CD14-positive monocyte (primary cell): Measurements from ENCODE around the gene OSBPL1A. TPM values are rescaled to one million over a fixed set of nuclear protein-coding genes. Genes with fewer than 3 reads are reported as not detected.
A peak's percentile ranks its signal among the peaks of the same experiment; 100 is the strongest.

Experiments used
- DNase-seq, 3 donors: peaks; one replicate each; pipeline ENCODE4 v3.0.0-alpha.2; 2011 to 2022
- H2AFZ ChIP-seq: 2 replicates; pipeline ENCODE4 v1.6.0; 2012; ENCODE audit warnings: mild to moderate bottlenecking, low read depth, low read length, inconsistent platforms; ENCODE audit not compliant: insufficient read depth, poor library complexity, severe bottlenecking
- H3K27ac ChIP-seq, 2 donors: 1 replicate in 1 of 2; 2 replicates in 1 of 2; pipeline ENCODE4 v1.5.1; 2012 to 2013; ENCODE audit warnings: low read length in 2 of 2, control low read depth in 1 of 2, inconsistent platforms in 1 of 2, low read depth in 1 of 2, mild to moderate bottlenecking in 1 of 2
- H3K27me3 ChIP-seq, 2 donors: one replicate each; pipeline versions ENCODE4 v1.6.0 to v1.6.1; 2011 to 2013; ENCODE audit warnings: low read length in 2 of 2; ENCODE audit not compliant: control insufficient read depth in 2 of 2, insufficient read depth in 2 of 2
- H3K36me3 ChIP-seq, 2 donors: replicated peaks in 1 of 2; 1 replicate in 1 of 2; 2 replicates in 1 of 2; pipeline versions ENCODE4 v1.5.1 to v1.6.1; 2012 to 2013; ENCODE audit warnings: low read length in 2 of 2, control low read depth in 1 of 2, inconsistent platforms in 1 of 2, mild to moderate bottlenecking in 1 of 2; ENCODE audit not compliant: insufficient read depth in 2 of 2, control insufficient read depth in 1 of 2
- H3K4me1 ChIP-seq, 2 donors: 1 replicate in 1 of 2; 2 replicates in 1 of 2; pipeline versions ENCODE4 v1.5.1 to v1.6.1; 2012 to 2013; ENCODE audit warnings: low read length in 2 of 2, control low read depth in 1 of 2, inconsistent platforms in 1 of 2, mild to moderate bottlenecking in 1 of 2, moderate library complexity in 1 of 2; ENCODE audit not compliant: insufficient read depth in 2 of 2, control insufficient read depth in 1 of 2
- H3K4me2 ChIP-seq: replicated peaks from 2 replicates; pipeline ENCODE3; 2012; ENCODE audit warnings: low read length, moderate library complexity, mild to moderate bottlenecking; ENCODE audit not compliant: poor library complexity, severe bottlenecking; ENCODE audit errors: extremely low read depth
- H3K4me3 ChIP-seq, 3 experiments: fragments of 200-600 bp in 1 of 3; sonication (generic) in 1 of 3; replicated peaks in 1 of 3; 1 replicate in 2 of 3; 2 replicates in 1 of 3; pipeline ENCODE4 v1.5.1; 2011 to 2013; ENCODE audit warnings: low read length in 3 of 3, mild to moderate bottlenecking in 3 of 3, control low read depth in 2 of 3, low read depth in 2 of 3, inconsistent platforms in 1 of 3, moderate library complexity in 1 of 3
- H3K79me2 ChIP-seq: 2 replicates; pipeline ENCODE4 v1.6.0; 2012; ENCODE audit warnings: mild to moderate bottlenecking, control low read depth, inconsistent platforms, low read length, moderate library complexity; ENCODE audit not compliant: insufficient read depth
- H3K9ac ChIP-seq: 2 replicates; pipeline ENCODE4 v1.6.0; 2017; ENCODE audit warnings: low read length, mild to moderate bottlenecking; ENCODE audit not compliant: insufficient read depth, poor library complexity, severe bottlenecking
- H3K9me3 ChIP-seq, 2 donors: replicated peaks in 1 of 2; 1 replicate in 1 of 2; 2 replicates in 1 of 2; pipeline versions ENCODE4 v1.5.1 to v1.6.1; 2012 to 2013; ENCODE audit warnings: low read length in 2 of 2, control low read depth in 1 of 2; ENCODE audit not compliant: control insufficient read depth in 1 of 2, insufficient read depth in 1 of 2
- H4K20me1 ChIP-seq: 2 replicates; pipeline ENCODE4 v1.6.0; 2012; ENCODE audit warnings: mild to moderate bottlenecking, low read length, control low read depth, moderate library complexity; ENCODE audit not compliant: insufficient read depth
- H3K27ac Mint-ChIP-seq, 7 donors: one replicate each; pipeline ENCODE4 v1.8.0; 2020; ENCODE audit warnings: mild to moderate bottlenecking in 7 of 7, mixed read lengths in 7 of 7, moderate library complexity in 6 of 7, inconsistent platforms in 2 of 7
- H3K27me3 Mint-ChIP-seq, 3 donors: one replicate each; pipeline ENCODE4 v1.8.0; 2021 to 2022; ENCODE audit warnings: low read depth in 3 of 3, mild to moderate bottlenecking in 3 of 3, mixed read lengths in 3 of 3, moderate library complexity in 3 of 3, inconsistent platforms in 1 of 3
- H3K36me3 Mint-ChIP-seq, 2 donors: one replicate each; pipeline ENCODE4 v1.8.0; 2020; ENCODE audit warnings: mixed read lengths in 2 of 2, inconsistent platforms in 1 of 2, mild to moderate bottlenecking in 1 of 2
- H3K4me1 Mint-ChIP-seq: one replicate; pipeline ENCODE4 v1.8.0; 2020; ENCODE audit warnings: mild to moderate bottlenecking, mixed read lengths
- H3K4me3 Mint-ChIP-seq, 2 donors: one replicate each; pipeline ENCODE4 v1.8.0; 2020; ENCODE audit warnings: mild to moderate bottlenecking in 2 of 2, mixed read lengths in 2 of 2, moderate library complexity in 1 of 2
- H3K9me3 Mint-ChIP-seq, 7 donors: one replicate each; pipeline ENCODE4 v1.8.0; 2020 to 2022; ENCODE audit warnings: mixed read lengths in 7 of 7, mild to moderate bottlenecking in 6 of 7, moderate library complexity in 6 of 7, inconsistent platforms in 2 of 7
- WGBS: methylation state at CpG from one replicate; pipeline ENCODE4 v1.1.5; 2013; ENCODE audit warnings: missing lambda C conversion rate; ENCODE audit not compliant: insufficient coverage; 5-methylcytosine and 5-hydroxymethylcytosine counted together
- intact Hi-C, 2 donors: fragments of 100-400 bp; cut with micrococcal nuclease; formaldehyde crosslinking; loops; one replicate each; pipeline versions ENCODE4 v1.15.0 to v1.15.1; 2023
- polyA plus RNA-seq, 3 donors: library from polyadenylated mRNA; depleted of rRNA in 1 of 3; unstranded in 2 of 3; stranded (reverse) in 1 of 3; fragments of 300-500 nt in 2 of 3; fragments of >200 nt in 1 of 3; fragmentation: Illumina TruSeq in 2 of 3; gene quantifications; 1 replicate in 2 of 3; 2 replicates in 1 of 3; pipeline ENCODE4 v1.2.3, GENCODE V29; 2012 to 2021
- TF ChIP-seq, protein P1 (sequence below): fragments of 200-600 bp; IDR thresholded peaks from one replicate; pipeline ENCODE4 v1.8.0; 2022; ENCODE audit warnings: antibody characterized with exemption, mild to moderate bottlenecking

Gene OSBPL1A
- polyA plus RNA-seq, 3 donors = 6.3 to 9.1 (median 7.1) TPM

DNA sequence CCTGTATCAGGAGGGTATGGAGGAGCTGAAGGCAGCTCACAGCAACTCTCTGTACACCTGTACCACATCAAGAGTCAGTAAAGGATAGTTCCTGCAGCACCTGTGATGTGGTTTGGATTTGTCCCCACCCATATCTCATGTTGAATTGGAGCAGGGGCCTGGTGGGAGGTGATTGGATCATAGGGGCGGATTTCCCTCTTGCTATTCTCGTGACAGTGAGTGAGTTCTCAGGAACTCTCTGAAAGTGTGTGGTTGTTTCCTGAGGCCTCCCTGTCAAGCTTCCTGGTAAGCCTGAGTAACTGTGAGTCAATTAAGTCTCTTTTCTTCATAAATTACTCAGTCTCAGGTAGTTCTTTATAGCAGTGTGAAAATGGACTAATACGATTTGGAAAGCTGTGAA, 28.9 kb downstream of the OSBPL1A start:
- H3K9me3 ChIP-seq = no peaks in the 10 kb centered on the region
- H3K36me3 ChIP-seq = peaks cover 40 to 89% of the 10 kb centered on the region in 2 donors
- no peaks in the 10 kb centered on the region for H3K4me1 ChIP-seq
- WGBS = no CpG with 5 or more reads among the region's 3 CpGs
- H3K4me1 Mint-ChIP-seq = peaks cover 11% of the 10 kb centered on the region
- peaks cover 63 to 83% of the 10 kb centered on the region in 2 donors for H3K36me3 Mint-ChIP-seq
- H3K4me3 ChIP-seq = no peak overlapping the region
- intact Hi-C loops = no loop called here
- no peak for DNase-seq
- no peaks in the 10 kb centered on the region for H3K79me2 ChIP-seq
- H3K9me3 Mint-ChIP-seq = no peaks in the 10 kb centered on the region
- H3K4me2 ChIP-seq = no peak overlapping the region
- H4K20me1 ChIP-seq = no peaks in the 10 kb centered on the region
- no peak overlapping the region for H3K27ac ChIP-seq
- no peaks in the 10 kb centered on the region for H3K27me3 Mint-ChIP-seq
- TF ChIP-seq, protein P1, sequence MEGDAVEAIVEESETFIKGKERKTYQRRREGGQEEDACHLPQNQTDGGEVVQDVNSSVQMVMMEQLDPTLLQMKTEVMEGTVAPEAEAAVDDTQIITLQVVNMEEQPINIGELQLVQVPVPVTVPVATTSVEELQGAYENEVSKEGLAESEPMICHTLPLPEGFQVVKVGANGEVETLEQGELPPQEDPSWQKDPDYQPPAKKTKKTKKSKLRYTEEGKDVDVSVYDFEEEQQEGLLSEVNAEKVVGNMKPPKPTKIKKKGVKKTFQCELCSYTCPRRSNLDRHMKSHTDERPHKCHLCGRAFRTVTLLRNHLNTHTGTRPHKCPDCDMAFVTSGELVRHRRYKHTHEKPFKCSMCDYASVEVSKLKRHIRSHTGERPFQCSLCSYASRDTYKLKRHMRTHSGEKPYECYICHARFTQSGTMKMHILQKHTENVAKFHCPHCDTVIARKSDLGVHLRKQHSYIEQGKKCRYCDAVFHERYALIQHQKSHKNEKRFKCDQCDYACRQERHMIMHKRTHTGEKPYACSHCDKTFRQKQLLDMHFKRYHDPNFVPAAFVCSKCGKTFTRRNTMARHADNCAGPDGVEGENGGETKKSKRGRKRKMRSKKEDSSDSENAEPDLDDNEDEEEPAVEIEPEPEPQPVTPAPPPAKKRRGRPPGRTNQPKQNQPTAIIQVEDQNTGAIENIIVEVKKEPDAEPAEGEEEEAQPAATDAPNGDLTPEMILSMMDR = no peak
- no peak overlapping the region for H3K9ac ChIP-seq
- H3K27ac Mint-ChIP-seq = peak overlapping the region in 1 of 7 donors; percentile 23
- H3K27me3 ChIP-seq = no peaks in the 10 kb centered on the region
- no peak overlapping the region for H3K4me3 Mint-ChIP-seq
- H2AFZ ChIP-seq = no peak overlapping the region

DNA sequence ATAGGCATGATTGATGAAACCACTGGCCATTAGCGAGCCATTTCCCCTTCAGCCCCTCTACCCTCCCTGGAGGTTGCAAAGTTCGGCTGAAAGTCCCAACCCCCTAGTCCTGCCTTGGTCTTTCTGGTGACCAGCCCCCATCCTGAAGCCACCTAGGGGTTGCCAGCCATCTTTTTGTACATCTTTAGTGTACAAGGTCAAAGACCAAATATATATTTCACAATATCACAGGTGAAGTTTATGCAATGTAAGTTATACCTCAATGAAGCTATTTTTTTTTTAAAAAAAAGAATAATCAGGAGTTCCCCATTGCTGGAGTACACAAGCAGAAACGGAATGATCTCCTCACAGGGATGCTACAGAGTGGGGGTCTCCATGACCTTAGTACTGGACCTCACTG, 31.3 kb downstream of the OSBPL1A start:
- H3K4me1 Mint-ChIP-seq = peaks cover 5% of the 10 kb centered on the region
- no peaks in the 10 kb centered on the region for H3K9me3 Mint-ChIP-seq
- no peak for DNase-seq
- peaks cover 61 to 77% of the 10 kb centered on the region in 2 donors for H3K36me3 Mint-ChIP-seq
- 40% methylated on average over 1 of the region's 3 CpGs for WGBS
- no peak overlapping the region for H3K4me3 Mint-ChIP-seq
- H4K20me1 ChIP-seq = no peaks in the 10 kb centered on the region
- intact Hi-C loops = no loop called here
- no peak overlapping the region for H3K4me3 ChIP-seq
- H3K4me1 ChIP-seq = no peaks in the 10 kb centered on the region
- no peaks in the 10 kb centered on the region for H3K9me3 ChIP-seq
- TF ChIP-seq, protein P1 = no peak
- H3K27me3 ChIP-seq = no peaks in the 10 kb centered on the region
- no peak overlapping the region for H3K27ac ChIP-seq
- H3K79me2 ChIP-seq = no peaks in the 10 kb centered on the region
- no peak overlapping the region for H3K9ac ChIP-seq
- H3K36me3 ChIP-seq = peaks cover 36 to 95% of the 10 kb centered on the region in 2 donors
- H3K27me3 Mint-ChIP-seq = no peaks in the 10 kb centered on the region
- no peak overlapping the region for H3K27ac Mint-ChIP-seq
- H2AFZ ChIP-seq = no peak overlapping the region
- no peak overlapping the region for H3K4me2 ChIP-seq
